AG04449 (cell line): Measurements from ENCODE around the gene AJUBA.

Experiments used
- CTCF ChIA-PET: fragments of 350-600 bp; formaldehyde crosslinking; extraction: SDS; loops from one replicate; lab custom pipeline; 2021; ENCODE audit warnings: antibody characterized with exemption; lab: Yijun Ruan, JAX
- POLR2A ChIA-PET: fragments of 400-600, 350-600 bp; formaldehyde crosslinking; extraction: SDS; loops from one replicate; lab custom pipeline; 2020; ENCODE audit warnings: antibody characterized with exemption, inconsistent platforms; lab: Yijun Ruan, JAX
- DNase-seq: peaks from one replicate; pipeline ENCODE4 v3.0.0-alpha.2; 2010; ENCODE audit warnings: low read depth, low spot score
- H3K4me3 ChIP-seq: 2 replicates; pipeline ENCODE4 v1.5.1; 2011; ENCODE audit warnings: low read depth, mild to moderate bottlenecking, control low read depth, low read length
- CTCF ChIP-seq: IDR thresholded peaks from one replicate; pipeline ENCODE4 v1.5.1; 2011; ENCODE audit warnings: mild to moderate bottlenecking, moderate library complexity, low read length, control low read depth, inconsistent platforms; ENCODE audit not compliant: insufficient read depth; ENCODE audit errors: missing control alignments

AJUBA gene

GRCh38 chr14:22922294-22922693, 60.1 kb downstream of the AJUBA start:
- no peak for DNase-seq
- ChIA-PET POLR2A (no interaction called here), CTCF (interaction anchor here (1.4 to 6.2 kb wide), 5 partner anchors 8 to 70 kb away, joined by 3 to 41 read pairs (median 5); partner anchors contain the start of gene PRMT5)
- no peak overlapping the region for H3K4me3 ChIP-seq
- TF ChIP-seq CTCF = no peak
